ENCODE measurements around the gene PTCHD4. TPM values are rescaled to one million over a fixed set of nuclear protein-coding genes. Genes with fewer than 3 reads are reported as not detected.

PTCHD4 gene
- total RNA-seq, 1 experiment from 2014 or later = 0.96 TPM

DNA sequence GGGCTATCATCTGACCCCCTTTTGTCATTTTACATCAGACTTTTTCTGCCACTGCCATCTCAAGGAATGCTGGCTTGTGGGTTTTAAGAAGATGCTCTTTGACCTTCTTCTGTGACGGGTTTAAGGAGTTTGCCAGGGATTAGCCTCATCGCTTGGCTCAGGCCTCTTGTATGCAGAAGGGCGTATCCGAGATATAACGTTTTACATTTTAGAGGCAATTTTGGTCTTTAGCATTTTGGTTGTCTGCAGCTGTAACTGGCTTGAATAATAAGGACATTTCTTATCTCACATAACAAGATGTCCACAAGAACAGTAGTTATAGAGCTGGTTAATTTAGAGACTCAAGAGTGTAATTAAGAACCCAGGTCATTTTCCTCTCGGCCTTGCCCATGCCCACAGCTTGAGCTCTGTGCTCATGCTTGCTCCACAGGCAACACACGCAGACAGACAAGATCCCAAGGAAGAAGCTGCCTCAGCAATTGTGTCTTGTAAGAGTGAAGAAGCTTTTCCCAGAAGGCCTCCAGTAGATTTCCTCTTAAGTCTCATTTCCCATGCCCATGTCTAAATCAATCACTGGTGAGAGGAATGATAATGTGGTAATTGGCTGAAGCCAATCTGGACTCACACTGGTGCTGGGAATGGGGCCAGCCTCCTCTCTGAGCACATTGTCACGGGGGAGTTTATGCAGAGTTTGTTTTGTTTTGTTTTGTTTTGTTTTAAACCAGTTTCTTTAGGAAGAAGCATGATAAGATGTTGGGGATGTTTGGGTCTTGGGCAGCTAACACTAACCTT, 36.8 kb downstream of the PTCHD4 start:
- Histone ChIP-seq H3K14ac (ENCODE audit: insufficient read depth, low read length) (no peak overlapping the region), H3K4ac (ENCODE audit: low read depth, low read length) (no peak overlapping the region), H2AK5ac (ENCODE audit: insufficient read length, low read length) (no peak overlapping the region), H3K4me1 (ENCODE audit: insufficient read depth, low read length) (peaks cover 9% of the 10 kb centered on the region; the same call in 1 of the 2 replicates), H2BK5ac (ENCODE audit: insufficient read length, low read length) (no peak overlapping the region), H2BK20ac (ENCODE audit: low read depth, low read length, poor library complexity, severe bottlenecking) (no peak overlapping the region), H2BK15ac (ENCODE audit: low read depth, low read length) (no peak overlapping the region), H3K79me1 (ENCODE audit: insufficient read depth, low read depth, low read length, poor library complexity, severe bottlenecking) (no peaks in the 10 kb centered on the region), H3K23me2 (ENCODE audit: insufficient read length, low read depth, low read length, poor library complexity, severe bottlenecking) (peaks cover 3% of the 10 kb centered on the region), H3K9ac (ENCODE audit: extremely low read depth, insufficient read length, low read length) (no peak overlapping the region), H3K27ac (ENCODE audit: insufficient read length, low read depth, low read length) (no peak overlapping the region), H3K9me3 (ENCODE audit: control insufficient read depth, low read depth, low read length) (no peaks in the 10 kb centered on the region), H3K4me2 (ENCODE audit: insufficient read depth, insufficient read length, low read length) (no peak overlapping the region), H3K23ac (ENCODE audit: insufficient read length, low read depth, low read length) (no peak overlapping the region), H4K5ac (ENCODE audit: insufficient read length, low read depth, low read length) (no peak overlapping the region), H2AFZ (ENCODE audit: low read length) (no peak overlapping the region), H2BK120ac (ENCODE audit: low read depth, low read length, poor library complexity, severe bottlenecking) (no peak overlapping the region), H3T11ph (ENCODE audit: low read length) (no peak overlapping the region), H4K91ac (ENCODE audit: insufficient read length, low read depth, low read length) (no peak overlapping the region), H3K56ac (ENCODE audit: insufficient read length, low read depth, low read length) (no peak overlapping the region), H3K27me3 (ENCODE audit: insufficient read depth, low read length) (peaks cover 6% of the 10 kb centered on the region; the same call in 1 of the 2 replicates), H4K20me1 (ENCODE audit: control insufficient read depth, insufficient read depth, insufficient read length) (no peaks in the 10 kb centered on the region), H3K79me2 (ENCODE audit: insufficient read depth, low read length) (no peaks in the 10 kb centered on the region), H2BK12ac (ENCODE audit: insufficient read length, low read depth, low read length) (no peak overlapping the region), H3K18ac (ENCODE audit: insufficient read length, low read depth, low read length) (no peak overlapping the region), H4K8ac (replicated peaks; ENCODE audit: insufficient read length, low read depth, low read length) (no peak overlapping the region)
- peaks cover 0 to 9% (median 8%) of the 10 kb centered on the region in 3 experiments; a peak in 5 of 7 replicates for H3K36me3 Mint-ChIP-seq (ENCODE audit: insufficient read depth in 1 of 3, low read depth in 3 of 3)
- H3K27ac Mint-ChIP-seq = no peak overlapping the region
- peaks cover 6 to 12% of the 10 kb centered on the region in 2 experiments; a peak in 4 of 5 replicates for H3K9me3 Mint-ChIP-seq
- TF ChIP-seq, protein P1, sequence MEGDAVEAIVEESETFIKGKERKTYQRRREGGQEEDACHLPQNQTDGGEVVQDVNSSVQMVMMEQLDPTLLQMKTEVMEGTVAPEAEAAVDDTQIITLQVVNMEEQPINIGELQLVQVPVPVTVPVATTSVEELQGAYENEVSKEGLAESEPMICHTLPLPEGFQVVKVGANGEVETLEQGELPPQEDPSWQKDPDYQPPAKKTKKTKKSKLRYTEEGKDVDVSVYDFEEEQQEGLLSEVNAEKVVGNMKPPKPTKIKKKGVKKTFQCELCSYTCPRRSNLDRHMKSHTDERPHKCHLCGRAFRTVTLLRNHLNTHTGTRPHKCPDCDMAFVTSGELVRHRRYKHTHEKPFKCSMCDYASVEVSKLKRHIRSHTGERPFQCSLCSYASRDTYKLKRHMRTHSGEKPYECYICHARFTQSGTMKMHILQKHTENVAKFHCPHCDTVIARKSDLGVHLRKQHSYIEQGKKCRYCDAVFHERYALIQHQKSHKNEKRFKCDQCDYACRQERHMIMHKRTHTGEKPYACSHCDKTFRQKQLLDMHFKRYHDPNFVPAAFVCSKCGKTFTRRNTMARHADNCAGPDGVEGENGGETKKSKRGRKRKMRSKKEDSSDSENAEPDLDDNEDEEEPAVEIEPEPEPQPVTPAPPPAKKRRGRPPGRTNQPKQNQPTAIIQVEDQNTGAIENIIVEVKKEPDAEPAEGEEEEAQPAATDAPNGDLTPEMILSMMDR (conservative IDR thresholded peaks at IDR 0.05) = no peak
- H3K27me3 Mint-ChIP-seq (ENCODE audit: low read depth) = peaks cover 20% of the 10 kb centered on the region
- DNase-seq = no peak
- peaks cover 16 to 22% of the 10 kb centered on the region in 2 experiments for H3K4me1 Mint-ChIP-seq
- no CpG with 5 or more reads among the region's 8 CpGs for WGBS (ENCODE audit: extremely low coverage, insufficient read length, low lambda C conversion rate)
- no peak overlapping the region for H3K4me3 Mint-ChIP-seq
